ENCODE measurements around the gene MAGI2. TPM values are rescaled to one million over a fixed set of nuclear protein-coding genes. Genes with fewer than 3 reads are reported as not detected.
"Not testable (repeated sequence)": the region's sequence is repeated elsewhere in the genome, so short reads cannot be mapped to it uniquely, and the experiment has no call there.

The MAGI2 gene
- total RNA-seq, 1 donor, result 18.8 TPM

GRCh38 chr7:78326189-78326588 is 1127.3 kb downstream of the MAGI2 start:
- Histone ChIP-seq H4K20me1 (ENCODE audit: insufficient read depth, low read length) (no peaks in the 10 kb centered on the region), H2AFZ (ENCODE audit: low read length) (no peak overlapping the region), H3K4me1 (ENCODE audit: insufficient read depth, low read length) (peaks cover 25% of the 10 kb centered on the region), H3K4me2 (ENCODE audit: insufficient read depth, low read length) (peak overlapping the region; percentile 31), H3K27me3 (ENCODE audit: insufficient read depth, low read length) (no peaks in the 10 kb centered on the region), H3K79me2 (ENCODE audit: insufficient read depth, low read length) (no peaks in the 10 kb centered on the region), H3K27ac (ENCODE audit: low read depth, low read length) (no peak overlapping the region), H3K9me3 (ENCODE audit: low read depth, low read length) (no peaks in the 10 kb centered on the region), H3K4me3 (ENCODE audit: insufficient read depth, low read length) (no peak overlapping the region), H3K36me3 (ENCODE audit: insufficient read depth, low read length) (no peaks in the 10 kb centered on the region)
- TF ChIP-seq CTCF (IDR thresholded peaks at IDR 0.05; ENCODE audit: extremely low read depth, low read depth, low read length), result no peak
- DNase-seq (ENCODE audit: insufficient read length, low spot score, missing footprints), result peak; percentile 73

GRCh38 chr7:78323118-78323517 is 1130.3 kb downstream of the MAGI2 start:
- Histone ChIP-seq H3K27me3 (ENCODE audit: insufficient read depth, low read length) (no peaks in the 10 kb centered on the region), H3K9me3 (ENCODE audit: low read depth, low read length) (no peaks in the 10 kb centered on the region), H3K79me2 (ENCODE audit: insufficient read depth, low read length) (no peaks in the 10 kb centered on the region), H3K4me3 (ENCODE audit: insufficient read depth, low read length) (no peak overlapping the region), H2AFZ (ENCODE audit: low read length) (no peak overlapping the region), H3K4me1 (ENCODE audit: insufficient read depth, low read length) (peaks cover 25% of the 10 kb centered on the region), H3K27ac (ENCODE audit: low read depth, low read length) (peak overlapping the region; percentile 24), H3K4me2 (ENCODE audit: insufficient read depth, low read length) (no peak overlapping the region), H4K20me1 (ENCODE audit: insufficient read depth, low read length) (no peaks in the 10 kb centered on the region), H3K36me3 (ENCODE audit: insufficient read depth, low read length) (no peaks in the 10 kb centered on the region)
- DNase-seq (ENCODE audit: insufficient read length, low spot score, missing footprints), result no peak
- no peak for TF ChIP-seq CTCF (IDR thresholded peaks at IDR 0.05; ENCODE audit: extremely low read depth, low read depth, low read length)

GRCh38 chr7:78322231-78322630 is 1131.2 kb downstream of the MAGI2 start:
- not testable (repeated sequence) for DNase-seq (ENCODE audit: insufficient read length, low spot score, missing footprints); H3K9me3 ChIP-seq (ENCODE audit: low read depth, low read length); H3K4me3 ChIP-seq (ENCODE audit: insufficient read depth, low read length)

GRCh38 chr7:78317371-78317770 is 1136.1 kb downstream of the MAGI2 start:
- Histone ChIP-seq H2AFZ (ENCODE audit: low read length) (no peak overlapping the region), H3K79me2 (ENCODE audit: insufficient read depth, low read length) (no peaks in the 10 kb centered on the region), H3K4me3 (ENCODE audit: insufficient read depth, low read length) (no peak overlapping the region), H3K27ac (ENCODE audit: low read depth, low read length) (no peak overlapping the region), H3K27me3 (ENCODE audit: insufficient read depth, low read length) (no peaks in the 10 kb centered on the region), H3K9me3 (ENCODE audit: low read depth, low read length) (no peaks in the 10 kb centered on the region), H3K4me1 (ENCODE audit: insufficient read depth, low read length) (peaks cover under 1% of the 10 kb centered on the region), H4K20me1 (ENCODE audit: insufficient read depth, low read length) (no peaks in the 10 kb centered on the region), H3K36me3 (ENCODE audit: insufficient read depth, low read length) (no peaks in the 10 kb centered on the region), H3K4me2 (ENCODE audit: insufficient read depth, low read length) (no peak overlapping the region)
- TF ChIP-seq CTCF (IDR thresholded peaks at IDR 0.05; ENCODE audit: extremely low read depth, low read depth, low read length), result no peak
- DNase-seq (ENCODE audit: insufficient read length, low spot score, missing footprints), result no peak

More at GRCh38 chr7:78322231-78322630, 1131.2 kb downstream of the MAGI2 start:
- not testable (repeated sequence) for H3K79me2 ChIP-seq (ENCODE audit: insufficient read depth, low read length); H2AFZ ChIP-seq (ENCODE audit: low read length); H4K20me1 ChIP-seq (ENCODE audit: insufficient read depth, low read length); H3K27me3 ChIP-seq (ENCODE audit: insufficient read depth, low read length); H3K36me3 ChIP-seq (ENCODE audit: insufficient read depth, low read length); H3K27ac ChIP-seq (ENCODE audit: low read depth, low read length); H3K4me2 ChIP-seq (ENCODE audit: insufficient read depth, low read length)
- H3K4me1 ChIP-seq (ENCODE audit: insufficient read depth, low read length), result peaks cover 25% of the 10 kb centered on the region

Measured in osteoblast (primary cell).